Heart left ventricle (tissue), 16 donors: Measurements from ENCODE around the gene ZMYND12. TPM values are rescaled to one million over a fixed set of nuclear protein-coding genes. Genes with fewer than 3 reads are reported as not detected.
A peak's percentile ranks its signal among the peaks of the same experiment; 100 is the strongest.

ENCODE experiments used
- ATAC-seq, 4 donors: fragments of 200-7000 bp; cut with Tn5 transposase; one replicate each; pipeline ENCODE4 v1.9.1; 2020 to 2022; ENCODE audit warnings: moderate library complexity in 4 of 4, mild to moderate bottlenecking in 3 of 4, moderate number of reproducible peaks in 1 of 4
- DNase-seq, 5 donors: peaks; one replicate each; pipeline ENCODE4 v3.0.0-alpha.2; 2020
- H3K27ac ChIP-seq, 12 donors: fragments of 200-600 bp; sonication (generic) in 4 of 12; one replicate each; pipeline versions ENCODE4 v1.5.0 to v1.8.0; 2016 to 2022; ENCODE audit warnings: mild to moderate bottlenecking in 2 of 12
- H3K27me3 ChIP-seq, 9 donors: fragments of 200-600 bp; sonication (generic) in 2 of 9; one replicate each; pipeline versions ENCODE4 v1.5.1 to v1.8.0; 2016 to 2022; ENCODE audit warnings: mild to moderate bottlenecking in 3 of 9
- H3K36me3 ChIP-seq, 9 donors: fragments of 200-600 bp; sonication (generic) in 2 of 9; one replicate each; pipeline versions ENCODE4 v1.5.0 to v1.8.0; 2018 to 2022; ENCODE audit warnings: mild to moderate bottlenecking in 2 of 9
- H3K4me1 ChIP-seq, 12 donors: fragments of 200-600 bp; sonication (generic) in 4 of 12; one replicate each; pipeline versions ENCODE4 v1.5.0 to v1.8.0; 2016 to 2022; ENCODE audit warnings: mild to moderate bottlenecking in 3 of 12
- H3K4me3 ChIP-seq, 12 donors: fragments of 200-600 bp; sonication (generic) in 4 of 12; one replicate each; pipeline versions ENCODE4 v1.5.0 to v1.8.0; 2017 to 2022; ENCODE audit warnings: mild to moderate bottlenecking in 9 of 12, moderate library complexity in 4 of 12
- H3K9me3 ChIP-seq, 12 donors: fragments of 200-600 bp; sonication (generic) in 4 of 12; one replicate each; pipeline versions ENCODE4 v1.5.0 to v1.8.0; 2016 to 2022; ENCODE audit warnings: mild to moderate bottlenecking in 1 of 12
- POLR2A ChIP-seq, 2 donors: fragments of 450-650 bp; IDR thresholded peaks; one replicate each; pipeline ENCODE4 v1.6.1; 2017; ENCODE audit warnings: antibody characterized with exemption in 2 of 2, mild to moderate bottlenecking in 2 of 2, moderate library complexity in 2 of 2
- WGBS, 4 donors: extraction: QIAGEN DNeasy Blood & Tissue Kit in 2 of 4; methylation state at CpG; one replicate each; pipeline versions ENCODE4 v1.1.5 to v1.1.7; 2013 to 2018; 5-methylcytosine and 5-hydroxymethylcytosine counted together
- intact Hi-C, 10 donors: fragments of 100-400 bp; cut with DNase I; formaldehyde crosslinking; loops; one replicate each; pipeline versions ENCODE4 v1.11.1 to v1.14.2; 2022
- polyA plus RNA-seq, 2 donors: library from polyadenylated mRNA; stranded (reverse); fragments of 200-250 nt; gene quantifications; one replicate each; pipeline ENCODE4 v1.2.3, GENCODE V29; 2013
- total RNA-seq, 9 donors: library from RNA; depleted of rRNA in 2 of 9; stranded (reverse); fragments of >200 nt in 2 of 9; fragmentation: NEBNext Ultra II Directional in 3 of 9; extraction: Animal tissue kit (Norgen Biotek cat#: 25700) in 3 of 9; gene quantifications; one replicate each; pipeline versions ENCODE4 v1.1.0 to v1.2.4, GENCODE V29; 2016 to 2023
- TF ChIP-seq, protein P1 (sequence below), 12 donors: fragments of 200-600 bp; sonication (generic) in 4 of 12; IDR thresholded peaks; one replicate each; pipeline versions ENCODE4 v1.5.0 to v1.8.0; 2018 to 2022; ENCODE audit warnings: antibody characterized with exemption in 12 of 12, mild to moderate bottlenecking in 5 of 12
- donor health status: ischemic (EF 13 %, LVEDD 7.1; RV severe dilation, severe dysfunction).
- donor health status: healthy with polysubstance abuse.
- donor health status: DM: no; HTN: yes; CAD: no.
- donor health status: DM: no; HTN: no; CAD: no.
- donor health status: ischemic (EF 25% LVEDD 6.9; RV normal size, moderate dysfunction).
- donor health status: ischemic (EF 25% LVEDD 5.7; RV mildly dilated, moderate dysfunction).
- donor health status: healthy.
- donor health status: DM: yes; HTN: yes; CAD: no.
- donor health status: ischemic (EF 35%, LVEDD 5.7; RV mildly dilated, moderate dysfunction).
- donor health status: nonischemic (EF 11% LVEDD 7.7; RV severe dilation, severe dysfunction).
- donor health status: DM: yes; HTN: yes; CAD: no.
- donor health status: PGD.
- donor health status: ischemic (EF 29% LVEDD 5.4; RV normal size, mild dysfunction).
- donor health status: nonischemic (EF 23%, LVEDD 6.1; RV moderate dilation, normal function).

ZMYND12 gene
- total and polyA plus RNA-seq, 11 donors = 0.47 to 3.5 (median 1.9) TPM

DNA sequence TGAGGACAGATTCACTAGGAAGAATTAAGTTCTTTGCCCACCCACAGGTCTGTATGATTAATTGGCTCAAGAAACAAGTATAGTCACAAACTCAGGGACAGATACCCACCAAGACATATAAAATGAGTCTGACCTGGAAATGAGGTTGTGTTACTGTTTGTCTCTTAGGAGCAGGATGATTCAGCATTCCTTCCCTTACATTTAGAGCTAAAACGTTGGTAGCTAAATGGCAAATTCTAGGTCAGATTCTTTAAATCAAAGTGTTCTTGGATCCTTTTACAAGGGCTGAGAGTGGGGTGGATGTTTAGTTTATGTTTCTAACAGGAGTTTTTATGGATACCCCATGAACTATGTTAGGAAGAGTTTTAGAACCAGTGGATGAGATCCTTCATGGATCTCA, 70.5 kb downstream of the ZMYND12 start:
- peaks cover 0 to 28% (median 0%) of the 10 kb centered on the region in 9 donors for H3K27me3 ChIP-seq
- no peak for TF ChIP-seq POLR2A (IDR thresholded peaks at IDR 0.05)
- TF ChIP-seq, protein P1, sequence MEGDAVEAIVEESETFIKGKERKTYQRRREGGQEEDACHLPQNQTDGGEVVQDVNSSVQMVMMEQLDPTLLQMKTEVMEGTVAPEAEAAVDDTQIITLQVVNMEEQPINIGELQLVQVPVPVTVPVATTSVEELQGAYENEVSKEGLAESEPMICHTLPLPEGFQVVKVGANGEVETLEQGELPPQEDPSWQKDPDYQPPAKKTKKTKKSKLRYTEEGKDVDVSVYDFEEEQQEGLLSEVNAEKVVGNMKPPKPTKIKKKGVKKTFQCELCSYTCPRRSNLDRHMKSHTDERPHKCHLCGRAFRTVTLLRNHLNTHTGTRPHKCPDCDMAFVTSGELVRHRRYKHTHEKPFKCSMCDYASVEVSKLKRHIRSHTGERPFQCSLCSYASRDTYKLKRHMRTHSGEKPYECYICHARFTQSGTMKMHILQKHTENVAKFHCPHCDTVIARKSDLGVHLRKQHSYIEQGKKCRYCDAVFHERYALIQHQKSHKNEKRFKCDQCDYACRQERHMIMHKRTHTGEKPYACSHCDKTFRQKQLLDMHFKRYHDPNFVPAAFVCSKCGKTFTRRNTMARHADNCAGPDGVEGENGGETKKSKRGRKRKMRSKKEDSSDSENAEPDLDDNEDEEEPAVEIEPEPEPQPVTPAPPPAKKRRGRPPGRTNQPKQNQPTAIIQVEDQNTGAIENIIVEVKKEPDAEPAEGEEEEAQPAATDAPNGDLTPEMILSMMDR (IDR thresholded peaks at IDR 0.05) = no peak
- H3K4me3 ChIP-seq = no peak overlapping the region
- no peaks in the 10 kb centered on the region for H3K9me3 ChIP-seq
- DNase-seq (no peak), ATAC-seq (no peak)
- peaks cover 0 to 7% (median 5%) of the 10 kb centered on the region in 12 donors for H3K4me1 ChIP-seq
- 18 to 33% (median 26%) methylated on average over 1 of the region's 1 CpG for WGBS, 4 donors
- no peak overlapping the region for H3K27ac ChIP-seq
- intact Hi-C loops = no loop called here
- H3K36me3 ChIP-seq = no peaks in the 10 kb centered on the region

DNA sequence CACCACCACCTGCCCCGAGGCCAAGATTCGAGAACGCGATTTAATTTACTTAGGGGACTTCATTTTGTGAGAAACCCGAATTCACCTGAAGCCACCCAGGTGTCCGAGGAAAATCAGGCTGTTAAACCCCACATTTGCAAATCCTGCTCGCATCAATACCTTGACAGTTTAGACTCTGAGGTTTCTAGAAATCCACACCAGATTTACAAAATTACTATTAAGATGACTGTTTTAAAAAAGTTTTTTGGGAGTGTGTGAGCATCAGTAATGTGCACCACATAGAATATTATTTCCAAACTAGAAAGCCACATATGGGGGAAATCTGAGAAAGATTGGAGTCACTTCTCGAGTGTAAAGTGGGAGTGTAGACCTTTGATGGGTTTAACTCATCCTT, 74.5 kb downstream of the ZMYND12 start:
- H3K4me1 ChIP-seq = peaks cover 0 to 12% (median 9%) of the 10 kb centered on the region in 12 donors
- H3K27ac ChIP-seq = peak overlapping the region in 2 of 12 donors; percentile 29 to 65
- H3K4me3 ChIP-seq = peak overlapping the region; percentile 38 to 79 (median 66)
- ATAC-seq (no peak), DNase-seq (no peak)
- TF ChIP-seq, protein P1 (IDR thresholded peaks at IDR 0.05) = no peak
- no peak for TF ChIP-seq POLR2A (IDR thresholded peaks at IDR 0.05)
- intact Hi-C loops = no loop called here
- H3K27me3 ChIP-seq = peaks cover 0 to 28% (median 0%) of the 10 kb centered on the region in 9 donors
- H3K9me3 ChIP-seq = no peaks in the 10 kb centered on the region
- H3K36me3 ChIP-seq = no peaks in the 10 kb centered on the region
- WGBS, 4 donors = 14 to 18% (median 16%) methylated on average over 7 to 8 of the region's 8 CpGs

DNA sequence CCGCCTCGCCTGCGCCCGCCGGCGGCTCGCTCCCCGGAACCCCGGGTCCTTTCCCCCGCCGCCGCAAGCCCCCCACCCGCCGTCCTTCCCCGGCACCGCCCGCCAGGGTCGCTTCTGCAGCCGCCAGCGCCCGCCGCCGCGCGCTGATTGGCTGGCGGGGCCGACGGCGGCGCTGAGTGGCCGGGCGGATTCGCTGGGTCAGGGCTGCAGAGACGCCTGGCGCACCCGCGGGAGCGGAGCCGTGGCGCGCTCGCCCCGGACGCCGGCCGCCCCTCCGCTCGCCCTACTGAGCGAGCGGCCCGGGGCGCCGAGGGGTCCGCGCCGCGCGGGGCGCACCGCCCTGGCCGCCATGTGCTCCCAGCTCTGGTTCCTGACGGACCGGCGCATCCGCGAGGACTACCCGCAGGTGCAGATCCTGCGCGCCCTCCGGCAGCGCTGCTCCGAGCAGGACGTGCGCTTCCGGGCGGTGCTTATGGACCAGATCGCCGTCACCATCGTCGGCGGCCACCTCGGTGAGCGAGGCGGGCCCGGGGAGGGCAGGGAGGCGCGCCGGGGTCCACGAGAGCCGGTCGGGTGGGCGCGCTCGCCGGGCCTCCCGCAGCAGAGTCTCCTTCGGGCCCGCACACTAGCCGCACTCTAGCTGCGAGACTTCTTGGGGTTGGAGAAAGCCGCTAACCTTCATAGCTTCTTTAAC, 75.1 kb downstream of the ZMYND12 start, which contains the start of gene RIMKLA:
Gene RIMKLA (plus strand): TSS at position 207 of the 694 bp plus-strand sequence. CDS start 143 bp downstream, at position 350.
- Histone ChIP-seq H3K27ac (peak within 1 kb of the TSS in 5 of 12 donors; percentile 25 to 68 (median 64)), H3K36me3 (no peaks in the 10 kb centered on the region), H3K9me3 (no peaks in the 10 kb centered on the region), H3K4me1 (peaks cover 0 to 12% (median 9%) of the 10 kb centered on the region in 12 donors), H3K4me3 (peak within 1 kb of the TSS; percentile 38 to 79 (median 66)), H3K27me3 (peaks cover 0 to 28% (median 0%) of the 10 kb centered on the region in 9 donors)
- intact Hi-C loops = no loop called here
- WGBS, 4 donors = 0 to 2% (median 1%) methylated on average over 9 to 101 of the region's 101 CpGs
- DNase-seq (peak; percentile 55 to 74 (median 59)), ATAC-seq (peak; percentile 83 to 99 (median 94))
- TF ChIP-seq POLR2A (IDR thresholded peaks at IDR 0.05) = no peak
- TF ChIP-seq, protein P1 (IDR thresholded peaks at IDR 0.05) = peak in 1 of 12 donors; percentile 8

Other genes starting within 250 kb of the ZMYND12 start
- gene FOXJ3, start 120.8 kb downstream of the ZMYND12 start, total RNA-seq = 10 to 100 TPM; 33.4 to 48.8 (median 42.3) TPM
- 10 to 100 TPM; 10.8 to 19.2 TPM for gene FOXJ3, start 120.8 kb downstream of the ZMYND12 start, polyA plus RNA-seq
- 10 to 100 TPM in 3 of 9 donors, 1 to 10 TPM in 6; 6.2 to 15.3 (median 9.4) TPM for gene RIMKLA, start 75.2 kb downstream of the ZMYND12 start, total RNA-seq
- 1 to 10 TPM; 2.3 to 3.4 TPM for gene RIMKLA, start 75.2 kb downstream of the ZMYND12 start, polyA plus RNA-seq
- 10 to 100 TPM; 34.3 to 47.5 (median 37.0) TPM for gene PPCS, start 521 bp upstream of the ZMYND12 start, total RNA-seq
- gene PPCS, start 521 bp upstream of the ZMYND12 start, polyA plus RNA-seq = 10 to 100 TPM; 49.7 to 50.7 TPM
- gene CCDC30, start 7.3 kb upstream of the ZMYND12 start, total RNA-seq = 1 to 10 TPM in 7 of 9 donors, under 1 TPM in 2; 0.24 to 3.8 (median 2.0) TPM
- gene CCDC30, start 7.3 kb upstream of the ZMYND12 start, polyA plus RNA-seq = under 1 TPM; 0.80 TPM
- gene PPIH, start 202.4 kb upstream of the ZMYND12 start, total RNA-seq = 10 to 100 TPM; 16.9 to 28.6 (median 19.4) TPM
- gene PPIH, start 202.4 kb upstream of the ZMYND12 start, polyA plus RNA-seq = 10 to 100 TPM; 25.6 to 30.9 TPM
- gene YBX1, start 226.4 kb upstream of the ZMYND12 start, total RNA-seq = 1,000 to 10,000 TPM in 1 of 9 donors, 100 to 1,000 TPM in 8; 663 to 1,139 (median 788) TPM
- gene YBX1, start 226.4 kb upstream of the ZMYND12 start, polyA plus RNA-seq = 1,000 to 10,000 TPM in 1 of 2 donors, 100 to 1,000 TPM in 1; 638 to 1,226 TPM